ENCODE measurements around the gene MACIR.

Gene MACIR

GRCh38 chr5:103327451-103327850 is 68.9 kb downstream of the MACIR start:
- ChIA-PET POLR2A (no interaction called here), CTCF (interaction anchor here (1.0 to 1.2 kb wide), 3 partner anchors 10 to 30 kb away, joined by 3 to 5 read pairs (median 3); no protein-coding TSS in a partner anchor)
- TF ChIP-seq CTCF (IDR thresholded peaks at IDR 0.05; ENCODE audit: control extremely low read depth, extremely low read depth, low read depth, missing control alignments), result no peak
- no peak for DNase-seq (ENCODE audit: extremely low spot score)

DNA sequence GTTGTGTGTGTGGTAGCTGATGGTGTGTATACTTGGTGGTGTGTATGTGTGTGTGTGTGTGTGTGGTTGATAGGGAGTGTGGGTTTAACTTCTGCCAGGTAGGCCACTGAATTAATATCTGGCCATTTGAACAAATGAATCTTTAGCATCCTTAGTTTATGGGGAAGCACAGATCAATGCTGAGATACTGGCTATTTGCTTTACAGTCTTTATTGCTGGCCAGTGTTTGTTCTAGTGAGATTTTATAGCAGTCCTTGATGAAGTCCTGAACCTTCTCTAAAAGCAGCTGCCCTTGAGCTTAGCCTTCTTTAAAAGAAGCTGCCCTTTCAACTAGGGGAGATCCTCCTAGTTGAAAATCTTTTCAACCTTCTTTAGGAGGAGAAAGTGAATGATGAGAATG is 69.3 kb downstream of the MACIR start:
- no peak for DNase-seq (ENCODE audit: extremely low spot score)
- POLR2A ChIA-PET, result no interaction called here
- TF ChIP-seq CTCF (IDR thresholded peaks at IDR 0.05; ENCODE audit: control extremely low read depth, extremely low read depth, low read depth, missing control alignments), result no peak
- CTCF ChIA-PET, result interaction anchor here (1.0 to 1.2 kb wide), 3 partner anchors 10 to 31 kb away, joined by 3 to 5 read pairs (median 3); no protein-coding TSS in a partner anchor

Data from GM10248 (cell line).